Cardiac fibroblast (primary cell): ENCODE measurements around the gene MICAL3.

Source experiments
- DNase-seq, 2 donors: peaks; one replicate each; pipeline versions ENCODE4 v3.0.0 to v3.0.0-alpha.2; 2010; ENCODE audit warnings: low read depth in 2 of 2
- H3K4me3 ChIP-seq, 2 donors: replicated peaks in 1 of 2; 1 replicate in 1 of 2; 2 replicates in 1 of 2; pipeline ENCODE4 v1.5.1; 2011; ENCODE audit warnings: low read depth in 2 of 2, low read length in 2 of 2, mild to moderate bottlenecking in 2 of 2, moderate library complexity in 1 of 2
- CTCF ChIP-seq: IDR thresholded peaks from one replicate; pipeline ENCODE4 v1.5.1; 2011; ENCODE audit warnings: low read depth, mild to moderate bottlenecking, low read length, inconsistent platforms

Gene MICAL3

GRCh38 chr22:17951315-17951714, 73.0 kb downstream of the MICAL3 start:
- TF ChIP-seq CTCF: no peak
- H3K4me3 ChIP-seq: no peak overlapping the region

GRCh38 chr22:17950651-17951214, 73.6 kb downstream of the MICAL3 start:
- no peak for TF ChIP-seq CTCF
- DNase-seq: peak in 1 of 2 donors; percentile 41
- H3K4me3 ChIP-seq: no peak overlapping the region

More at GRCh38 chr22:17951315-17951714, 73.0 kb downstream of the MICAL3 start:
- DNase-seq: no peak

GRCh38 chr22:17949642-17950473, 74.5 kb downstream of the MICAL3 start:
- TF ChIP-seq CTCF: no peak
- DNase-seq: no peak
- no peak overlapping the region for H3K4me3 ChIP-seq

- no peak for DNase-seq
- no peak overlapping the region for H3K4me3 ChIP-seq
- TF ChIP-seq CTCF: no peak
These were observed 76.3 kb downstream of the MICAL3 start for GRCh38 chr22:17948101-17948500.

GRCh38 chr22:17946662-17947367, 77.5 kb downstream of the MICAL3 start:
- TF ChIP-seq CTCF: no peak
- H3K4me3 ChIP-seq: no peak overlapping the region

GRCh38 chr22:17945888-17946648, 78.3 kb downstream of the MICAL3 start:
- no peak for TF ChIP-seq CTCF
- no peak overlapping the region for H3K4me3 ChIP-seq
- no peak for DNase-seq

More at GRCh38 chr22:17946662-17947367, 77.5 kb downstream of the MICAL3 start:
- no peak for DNase-seq
